Measurements from ENCODE around the gene DDX31. TPM values are rescaled to one million over a fixed set of nuclear protein-coding genes. Genes with fewer than 3 reads are reported as not detected.

DDX31 gene
- total RNA-seq, 1 experiment from 2014 or later = 26.2 TPM

GRCh38 chr9:132630116-132630515 lies 39.7 kb downstream of the DDX31 start:
- ChIA-PET POLR2A (no interaction called here), CTCF (no interaction called here)
- DNase-seq (ENCODE audit: low spot score) = no peak
- Mint-ChIP-seq H3K36me3 (peaks cover 37% of the 10 kb centered on the region), H3K4me1 (peaks cover 16% of the 10 kb centered on the region), H3K4me3 (no peak overlapping the region), H3K27ac (no peak overlapping the region), H3K27me3 (ENCODE audit: low read depth) (no peaks in the 10 kb centered on the region), H3K9me3 (no peaks in the 10 kb centered on the region)
- no peak for ATAC-seq
- TF ChIP-seq ZNF263 (CRISPR knock-in tag; IDR thresholded peaks at IDR 0.05; ENCODE audit: low read depth) = no peak
- no peak for TF ChIP-seq EMX1 (CRISPR knock-in tag; IDR thresholded peaks at IDR 0.05)
- TF ChIP-seq ZNF219 (CRISPR knock-in tag; IDR thresholded peaks at IDR 0.05; ENCODE audit: borderline replicate concordance) = no peak
- TF ChIP-seq RELA (CRISPR knock-in tag; IDR thresholded peaks at IDR 0.05; ENCODE audit: borderline replicate concordance) = no peak
- TF ChIP-seq, protein P1, sequence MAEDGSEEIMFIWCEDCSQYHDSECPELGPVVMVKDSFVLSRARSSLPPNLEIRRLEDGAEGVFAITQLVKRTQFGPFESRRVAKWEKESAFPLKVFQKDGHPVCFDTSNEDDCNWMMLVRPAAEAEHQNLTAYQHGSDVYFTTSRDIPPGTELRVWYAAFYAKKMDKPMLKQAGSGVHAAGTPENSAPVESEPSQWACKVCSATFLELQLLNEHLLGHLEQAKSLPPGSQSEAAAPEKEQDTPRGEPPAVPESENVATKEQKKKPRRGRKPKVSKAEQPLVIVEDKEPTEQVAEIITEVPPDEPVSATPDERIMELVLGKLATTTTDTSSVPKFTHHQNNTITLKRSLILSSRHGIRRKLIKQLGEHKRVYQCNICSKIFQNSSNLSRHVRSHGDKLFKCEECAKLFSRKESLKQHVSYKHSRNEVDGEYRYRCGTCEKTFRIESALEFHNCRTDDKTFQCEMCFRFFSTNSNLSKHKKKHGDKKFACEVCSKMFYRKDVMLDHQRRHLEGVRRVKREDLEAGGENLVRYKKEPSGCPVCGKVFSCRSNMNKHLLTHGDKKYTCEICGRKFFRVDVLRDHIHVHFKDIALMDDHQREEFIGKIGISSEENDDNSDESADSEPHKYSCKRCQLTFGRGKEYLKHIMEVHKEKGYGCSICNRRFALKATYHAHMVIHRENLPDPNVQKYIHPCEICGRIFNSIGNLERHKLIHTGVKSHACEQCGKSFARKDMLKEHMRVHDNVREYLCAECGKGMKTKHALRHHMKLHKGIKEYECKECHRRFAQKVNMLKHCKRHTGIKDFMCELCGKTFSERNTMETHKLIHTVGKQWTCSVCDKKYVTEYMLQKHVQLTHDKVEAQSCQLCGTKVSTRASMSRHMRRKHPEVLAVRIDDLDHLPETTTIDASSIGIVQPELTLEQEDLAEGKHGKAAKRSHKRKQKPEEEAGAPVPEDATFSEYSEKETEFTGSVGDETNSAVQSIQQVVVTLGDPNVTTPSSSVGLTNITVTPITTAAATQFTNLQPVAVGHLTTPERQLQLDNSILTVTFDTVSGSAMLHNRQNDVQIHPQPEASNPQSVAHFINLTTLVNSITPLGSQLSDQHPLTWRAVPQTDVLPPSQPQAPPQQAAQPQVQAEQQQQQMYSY (CRISPR knock-in tag; IDR thresholded peaks at IDR 0.05) = no peak
- no peak for TF ChIP-seq ETV6 (CRISPR knock-in tag; IDR thresholded peaks at IDR 0.05)
- no peak for TF ChIP-seq ESRRA (CRISPR knock-in tag; IDR thresholded peaks at IDR 0.05; ENCODE audit: borderline replicate concordance)
- TF ChIP-seq, protein P2, sequence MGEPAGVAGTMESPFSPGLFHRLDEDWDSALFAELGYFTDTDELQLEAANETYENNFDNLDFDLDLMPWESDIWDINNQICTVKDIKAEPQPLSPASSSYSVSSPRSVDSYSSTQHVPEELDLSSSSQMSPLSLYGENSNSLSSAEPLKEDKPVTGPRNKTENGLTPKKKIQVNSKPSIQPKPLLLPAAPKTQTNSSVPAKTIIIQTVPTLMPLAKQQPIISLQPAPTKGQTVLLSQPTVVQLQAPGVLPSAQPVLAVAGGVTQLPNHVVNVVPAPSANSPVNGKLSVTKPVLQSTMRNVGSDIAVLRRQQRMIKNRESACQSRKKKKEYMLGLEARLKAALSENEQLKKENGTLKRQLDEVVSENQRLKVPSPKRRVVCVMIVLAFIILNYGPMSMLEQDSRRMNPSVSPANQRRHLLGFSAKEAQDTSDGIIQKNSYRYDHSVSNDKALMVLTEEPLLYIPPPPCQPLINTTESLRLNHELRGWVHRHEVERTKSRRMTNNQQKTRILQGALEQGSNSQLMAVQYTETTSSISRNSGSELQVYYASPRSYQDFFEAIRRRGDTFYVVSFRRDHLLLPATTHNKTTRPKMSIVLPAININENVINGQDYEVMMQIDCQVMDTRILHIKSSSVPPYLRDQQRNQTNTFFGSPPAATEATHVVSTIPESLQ (CRISPR knock-in tag; IDR thresholded peaks at IDR 0.05) = no peak
- no peak for TF ChIP-seq ELF4 (CRISPR knock-in tag; IDR thresholded peaks at IDR 0.05; ENCODE audit: low read depth)
- TF ChIP-seq GABPB1 (CRISPR knock-in tag; IDR thresholded peaks at IDR 0.05) = no peak
- TF ChIP-seq SOX15 (CRISPR knock-in tag; IDR thresholded peaks at IDR 0.05) = no peak

DNA sequence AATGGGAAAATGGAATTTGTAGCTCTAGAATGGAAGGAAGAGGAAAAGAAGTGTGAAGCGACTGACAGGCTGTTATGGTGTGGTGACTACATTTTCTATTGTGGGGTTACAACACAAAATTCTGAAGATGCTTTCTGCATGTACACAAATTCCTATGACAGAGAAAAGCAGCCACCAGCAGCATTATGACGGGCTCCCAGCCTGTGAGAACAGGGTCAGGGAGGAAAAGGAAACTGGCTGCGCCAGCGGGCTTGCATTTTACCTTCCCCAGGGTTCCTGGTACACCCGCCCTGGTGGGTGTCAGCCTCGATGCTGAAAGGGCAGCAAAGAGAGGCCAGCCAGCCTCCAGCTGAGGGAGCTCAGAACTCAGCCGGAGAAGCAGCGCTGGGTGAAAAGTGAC lies 41.0 kb downstream of the DDX31 start:
- H3K9me3 Mint-ChIP-seq = no peaks in the 10 kb centered on the region
- H3K27me3 Mint-ChIP-seq (ENCODE audit: low read depth) = no peaks in the 10 kb centered on the region
- H3K27ac Mint-ChIP-seq = peak overlapping the region; percentile 77; the same call in 1 of the 2 replicates
- POLR2A ChIA-PET = no interaction called here
- DNase-seq (ENCODE audit: low spot score) = no peak
- H3K4me3 Mint-ChIP-seq = no peak overlapping the region
- CTCF ChIA-PET = no interaction called here
- H3K4me1 Mint-ChIP-seq = peaks cover 16% of the 10 kb centered on the region
- H3K36me3 Mint-ChIP-seq = peaks cover 39% of the 10 kb centered on the region
- ATAC-seq = no peak
- TF ChIP-seq E2F1 (CRISPR knock-in tag; IDR thresholded peaks at IDR 0.05) (no peak), FOXP1 (CRISPR knock-in tag; IDR thresholded peaks at IDR 0.05; ENCODE audit: borderline replicate concordance) (no peak), MAX (CRISPR knock-in tag; IDR thresholded peaks at IDR 0.05) (no peak), MXD4 (CRISPR knock-in tag; IDR thresholded peaks at IDR 0.05; ENCODE audit: borderline replicate concordance) (no peak), PREB (CRISPR knock-in tag; IDR thresholded peaks at IDR 0.05; ENCODE audit: borderline replicate concordance) (no peak), GTF2I (CRISPR knock-in tag; conservative IDR thresholded peaks at IDR 0.05) (no peak), NFYB (CRISPR knock-in tag; conservative IDR thresholded peaks at IDR 0.05; ENCODE audit: low read depth) (no peak), FOXJ3 (CRISPR knock-in tag; IDR thresholded peaks at IDR 0.05; ENCODE audit: borderline replicate concordance) (no peak), ZNF671 (CRISPR knock-in tag; IDR thresholded peaks at IDR 0.05) (no peak), RORB (CRISPR knock-in tag; IDR thresholded peaks at IDR 0.05) (no peak), MLX (CRISPR knock-in tag; IDR thresholded peaks at IDR 0.05) (no peak), SOX15 (CRISPR knock-in tag; IDR thresholded peaks at IDR 0.05) (no peak)
- TF ChIP-seq, protein P2 (CRISPR knock-in tag; IDR thresholded peaks at IDR 0.05) = no peak

All from WTC11 (cell line).